ENCODE measurements around the gene MAST4.

MAST4 gene

DNA sequence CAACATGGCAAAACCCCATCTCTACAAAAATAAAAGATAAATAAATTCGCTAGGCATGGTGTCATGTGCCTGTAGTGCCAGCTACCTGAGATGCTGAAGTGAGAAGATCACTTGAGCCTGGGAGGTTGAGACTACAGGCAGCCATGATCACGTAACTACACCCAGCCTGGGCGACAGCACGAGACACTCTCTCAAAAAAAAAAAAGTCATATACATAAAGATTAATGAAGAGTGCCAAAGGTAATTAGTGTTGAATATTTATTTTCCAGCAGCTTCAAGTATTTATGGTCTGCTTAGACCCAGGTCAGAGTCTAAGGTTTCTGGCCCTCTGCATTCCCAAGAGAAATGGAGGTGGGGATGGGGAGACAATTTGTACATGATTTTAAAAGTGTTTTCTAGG lies 432.7 kb downstream of the MAST4 start:
- DNase-seq, result no peak

DNA sequence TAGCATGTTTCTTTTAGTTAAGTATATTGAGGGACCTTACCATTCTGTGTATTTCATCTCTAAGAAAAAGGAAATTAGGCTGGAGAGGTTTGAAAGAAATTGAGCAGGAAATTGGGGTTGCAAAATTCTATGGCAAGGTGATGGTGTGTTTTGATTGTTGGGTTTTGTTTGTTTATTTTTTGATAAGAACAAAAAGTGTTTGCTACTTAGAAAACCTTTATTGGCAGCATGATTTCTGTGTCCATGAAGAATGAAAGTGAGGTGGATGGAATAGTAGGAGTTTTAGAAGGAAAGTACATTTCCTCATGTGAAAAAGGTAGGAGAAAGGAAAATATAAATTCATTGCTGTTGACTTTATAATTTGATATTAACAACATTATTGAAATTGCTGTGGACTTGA lies 433.3 kb downstream of the MAST4 start:
- no peak for DNase-seq

DNA sequence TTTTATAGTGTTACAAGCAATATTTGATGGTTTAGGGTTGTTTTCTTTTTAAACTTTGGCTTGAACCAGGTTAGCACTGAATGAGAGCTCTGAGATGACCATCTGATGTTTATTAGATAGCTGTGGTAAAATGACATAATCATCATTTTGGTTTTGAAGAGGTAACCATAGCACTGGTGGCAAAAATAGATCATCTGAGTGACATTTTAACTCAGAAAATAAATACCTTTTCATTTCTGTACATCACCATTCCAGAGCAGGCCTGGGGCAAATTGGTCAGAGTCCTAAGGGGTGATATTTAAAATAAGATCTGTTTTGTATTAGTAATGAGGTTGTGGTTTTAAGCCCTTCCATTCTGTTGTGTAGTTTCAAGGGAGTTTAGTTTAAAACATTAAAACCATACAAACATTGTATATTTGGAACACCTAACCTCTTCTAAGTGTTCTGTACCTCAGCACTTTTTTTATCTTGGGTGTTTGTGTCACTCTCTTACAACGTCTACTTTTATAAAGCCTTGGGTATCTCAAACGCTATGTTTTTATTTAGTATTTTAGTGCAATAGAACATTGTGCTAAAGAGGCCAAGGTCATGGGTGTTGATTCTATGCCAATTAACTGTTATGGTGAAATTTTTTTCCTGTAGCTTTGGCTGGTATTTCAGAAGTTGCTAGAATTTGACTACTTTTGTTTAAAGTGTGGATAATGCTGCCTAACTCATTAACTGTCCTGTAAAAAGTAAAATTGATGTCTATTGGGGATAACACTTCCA lies 434.3 kb downstream of the MAST4 start:
- no peak for DNase-seq

DNA sequence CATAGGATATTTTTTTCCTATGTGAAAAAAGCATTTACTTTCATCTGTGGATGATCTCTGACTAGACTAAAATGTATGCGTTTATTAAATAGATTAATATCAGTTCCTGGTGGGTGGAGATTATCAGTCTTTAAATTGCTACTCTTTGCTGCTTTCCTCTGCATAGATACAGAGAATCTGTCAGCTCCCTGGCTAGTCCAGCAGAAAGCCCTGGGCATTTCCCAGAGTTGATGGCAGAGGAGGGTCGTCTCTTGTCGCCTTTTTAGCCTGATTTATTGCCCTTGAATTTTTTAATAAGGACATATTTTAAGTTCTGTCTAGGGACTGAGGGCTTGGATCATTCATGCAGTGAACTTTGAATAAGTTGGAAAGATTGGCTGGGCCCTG lies 434.9 kb downstream of the MAST4 start:
- no peak for DNase-seq

DNA sequence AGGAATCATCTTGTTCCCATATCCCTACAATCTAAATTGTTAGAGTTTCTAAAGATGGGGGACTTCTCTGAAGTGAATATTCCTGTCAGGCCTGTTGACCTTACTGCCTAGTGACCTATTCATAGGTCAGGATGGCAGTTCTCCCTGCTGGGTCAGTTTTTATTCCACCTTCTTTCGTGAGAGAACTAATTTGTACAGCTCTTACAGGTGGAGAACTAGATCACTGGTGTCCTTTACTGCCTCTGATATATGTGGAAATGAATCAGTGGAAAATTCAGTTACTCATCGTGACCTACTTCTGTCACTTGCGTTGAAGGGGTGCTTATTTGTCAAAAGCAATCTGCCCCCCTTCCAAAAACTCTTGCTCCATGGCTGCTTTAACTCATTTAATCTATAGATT lies 435.5 kb downstream of the MAST4 start:
- DNase-seq, result no peak

DNA sequence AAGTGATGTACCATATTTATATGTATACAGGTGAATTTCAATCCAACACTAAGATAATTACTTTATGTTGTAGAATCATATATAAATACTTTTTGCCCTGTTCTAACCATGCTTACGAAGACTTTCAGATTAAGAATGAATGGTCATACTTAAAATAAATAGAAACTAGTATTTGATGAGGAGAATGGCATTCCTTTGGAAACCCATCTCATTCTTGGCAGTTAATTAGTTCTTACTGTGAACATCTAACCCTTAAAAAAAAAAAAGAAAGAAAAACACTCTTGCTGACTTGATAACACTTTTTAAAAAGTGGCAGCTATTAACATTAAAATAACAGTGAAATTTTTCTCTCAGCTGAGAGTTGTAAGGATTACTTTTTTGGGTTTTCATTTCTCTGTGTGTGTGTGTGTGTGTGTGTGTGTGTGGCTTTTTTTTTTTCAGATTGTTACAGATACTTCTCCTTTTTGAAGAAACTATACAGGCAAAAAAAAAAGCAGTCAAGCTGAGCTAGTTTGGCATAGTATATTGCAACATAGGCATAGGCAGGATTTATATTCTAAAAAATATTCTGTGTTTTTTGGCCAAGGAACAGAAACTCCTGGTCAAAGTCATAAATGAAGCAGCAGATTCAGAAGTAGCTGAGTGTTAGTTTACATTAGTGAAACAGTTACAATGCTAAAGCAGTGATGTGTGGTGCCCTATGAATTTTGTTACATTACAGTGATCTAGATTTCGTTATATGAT lies 436.9 kb downstream of the MAST4 start:
- no peak for DNase-seq

DNA sequence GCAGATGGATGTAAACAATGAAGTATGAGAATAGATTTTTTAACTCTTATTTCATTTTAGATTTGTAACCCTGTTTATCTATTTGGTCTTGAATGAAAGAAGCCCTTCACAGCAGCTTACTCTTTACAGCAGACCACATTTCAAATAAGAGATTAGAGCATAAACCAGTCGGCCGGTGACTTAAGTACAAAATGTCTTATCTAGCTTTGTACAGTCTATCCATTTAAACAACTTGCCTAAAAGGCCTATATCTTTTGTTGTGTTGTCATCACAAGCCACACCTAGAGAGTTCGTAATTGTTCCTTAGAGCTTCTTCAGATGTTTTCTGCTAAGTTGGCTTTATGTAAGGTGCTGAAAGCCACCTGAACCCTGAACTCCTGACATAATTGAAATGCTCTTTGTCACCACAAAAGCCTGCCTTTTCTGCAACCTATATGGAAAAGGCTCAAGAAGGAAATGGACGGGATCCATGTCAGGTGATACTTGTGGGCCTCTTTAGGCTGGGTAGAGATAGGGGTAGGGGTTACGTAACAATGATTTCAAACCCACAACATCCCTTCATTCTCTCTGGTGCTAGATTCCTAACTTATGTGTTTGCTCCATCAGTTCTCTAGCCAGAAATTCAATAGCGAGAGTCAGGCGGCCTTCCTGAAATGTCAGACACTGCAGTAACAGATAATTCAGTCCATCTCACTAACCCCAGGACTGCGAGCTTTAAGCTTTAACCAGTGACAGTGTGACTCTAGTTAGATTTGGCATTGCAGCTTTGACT lies 437.9 kb downstream of the MAST4 start:
- DNase-seq, result no peak

DNA sequence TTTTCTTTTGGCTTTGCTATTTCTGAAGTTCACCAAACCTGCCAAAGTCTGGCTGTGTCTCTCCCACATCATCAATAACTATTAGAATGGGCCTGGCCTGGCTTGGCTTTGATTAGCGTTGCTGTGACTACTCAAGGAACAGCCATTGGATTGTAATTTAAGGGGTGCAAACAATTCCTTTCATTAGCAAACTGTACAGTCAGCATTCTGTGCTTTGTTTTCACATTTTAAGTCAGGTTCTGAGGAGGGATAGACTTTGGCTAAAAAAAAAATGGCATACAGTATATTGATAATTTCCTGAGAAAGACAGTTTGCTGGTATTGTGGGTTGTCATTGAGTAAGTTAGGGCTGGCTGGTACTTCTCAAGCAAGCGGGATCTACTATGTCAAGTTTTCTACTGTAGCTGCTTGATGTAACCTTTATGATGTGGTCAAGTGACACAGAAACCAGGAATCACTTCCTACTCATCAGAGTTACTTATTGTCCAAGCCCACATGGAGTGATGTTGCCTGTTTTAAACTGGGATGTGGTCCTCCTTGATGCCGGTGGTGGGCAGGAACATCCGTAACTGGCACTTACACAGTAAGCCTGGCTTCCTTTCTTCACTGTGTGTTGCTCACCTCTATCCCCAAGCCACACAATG lies 439.0 kb downstream of the MAST4 start:
- DNase-seq, result no peak

DNA sequence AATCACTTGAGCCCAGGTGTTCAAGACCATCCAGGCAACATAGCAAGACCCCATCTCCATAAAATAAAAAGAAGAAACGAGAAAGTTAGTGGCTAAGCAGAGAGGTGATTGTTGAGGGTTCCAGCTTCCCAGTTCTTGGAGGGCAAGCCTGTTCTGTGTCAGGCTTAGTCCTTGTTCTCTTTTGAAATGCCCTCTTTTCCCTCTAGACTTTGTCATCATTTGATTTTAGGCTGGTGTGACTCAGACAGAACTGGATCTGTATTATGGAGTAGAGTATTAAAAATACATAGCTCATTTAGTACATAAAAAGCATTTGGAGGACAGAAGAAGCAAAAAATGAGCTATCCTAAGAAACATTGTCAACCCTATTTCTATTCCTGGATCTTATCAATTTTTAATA lies 441.0 kb downstream of the MAST4 start:
- no peak for DNase-seq

DNA sequence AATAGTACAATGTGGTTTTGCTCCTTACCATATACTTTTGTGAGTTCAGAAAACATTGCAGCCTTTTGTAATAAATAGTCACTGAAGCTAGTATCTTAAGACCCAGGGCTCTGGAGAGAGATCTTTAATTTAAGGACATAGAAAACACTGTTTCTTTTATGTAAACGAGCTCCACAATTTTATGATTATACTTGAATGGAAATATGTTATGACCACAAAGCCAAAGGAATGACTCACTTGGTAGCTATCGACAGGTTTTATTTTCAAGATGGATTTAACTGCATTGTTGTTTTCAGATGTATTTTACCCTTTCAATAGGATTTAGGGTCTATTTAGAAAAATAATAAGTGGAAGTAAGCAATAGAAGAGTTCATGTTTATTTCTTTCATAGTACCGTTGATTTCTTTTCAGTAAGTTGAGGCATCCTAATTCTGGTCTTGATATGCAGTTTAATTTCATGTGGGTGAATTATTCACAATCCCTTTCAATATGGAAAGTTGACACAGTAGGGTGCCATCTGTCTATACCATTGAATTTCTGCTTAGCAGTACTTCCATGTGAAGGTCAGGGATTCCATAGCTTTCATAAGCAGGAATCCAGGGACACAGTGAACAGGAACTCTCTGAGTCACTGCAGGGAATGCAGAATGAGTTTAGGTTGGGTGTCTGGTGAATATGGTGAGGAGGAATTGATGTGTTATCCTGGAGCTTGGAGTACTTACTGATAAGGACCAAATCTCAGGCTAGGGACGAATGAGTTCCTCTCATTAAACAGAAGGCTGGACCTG lies 442.8 kb downstream of the MAST4 start:
- no peak for DNase-seq

DNA sequence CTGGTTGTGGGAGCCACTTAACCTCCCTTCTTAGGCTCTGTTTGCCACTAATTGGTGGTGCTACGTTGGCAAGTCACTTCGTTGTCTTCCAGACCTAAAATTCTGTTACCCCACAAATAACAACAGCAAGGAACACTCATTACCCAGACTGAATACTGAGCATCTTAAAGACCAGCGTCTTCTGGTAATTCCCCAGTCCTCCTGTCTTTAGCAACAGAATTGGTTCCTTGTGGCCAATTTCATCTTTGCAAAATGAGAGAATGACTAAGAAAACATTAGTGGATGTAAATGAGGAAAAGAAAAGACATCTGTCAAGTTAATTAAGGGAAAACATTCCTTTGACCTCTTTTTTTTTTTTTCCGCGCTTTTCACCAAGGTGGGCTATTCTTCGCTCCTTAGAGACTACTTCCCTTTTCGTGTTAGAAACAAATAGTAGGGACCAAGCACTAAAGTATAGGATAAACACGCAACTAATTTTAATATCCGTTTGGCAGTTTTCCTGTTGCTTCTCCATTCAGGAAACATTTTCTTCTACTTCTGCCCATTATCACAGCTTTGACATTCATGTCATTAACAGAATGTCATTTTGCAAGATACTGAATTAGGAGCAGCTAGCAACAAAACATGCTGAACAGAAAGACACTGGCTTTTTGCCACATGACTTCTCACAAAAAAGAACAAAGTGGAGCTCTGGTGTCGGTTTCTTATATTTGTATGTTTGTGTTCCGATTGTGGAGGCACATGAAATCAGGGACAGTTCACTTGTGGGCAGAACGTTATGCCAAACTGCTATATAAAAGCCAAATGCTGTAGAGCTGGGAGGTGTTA lies 446.2 kb downstream of the MAST4 start:
- DNase-seq, result no peak

DNA sequence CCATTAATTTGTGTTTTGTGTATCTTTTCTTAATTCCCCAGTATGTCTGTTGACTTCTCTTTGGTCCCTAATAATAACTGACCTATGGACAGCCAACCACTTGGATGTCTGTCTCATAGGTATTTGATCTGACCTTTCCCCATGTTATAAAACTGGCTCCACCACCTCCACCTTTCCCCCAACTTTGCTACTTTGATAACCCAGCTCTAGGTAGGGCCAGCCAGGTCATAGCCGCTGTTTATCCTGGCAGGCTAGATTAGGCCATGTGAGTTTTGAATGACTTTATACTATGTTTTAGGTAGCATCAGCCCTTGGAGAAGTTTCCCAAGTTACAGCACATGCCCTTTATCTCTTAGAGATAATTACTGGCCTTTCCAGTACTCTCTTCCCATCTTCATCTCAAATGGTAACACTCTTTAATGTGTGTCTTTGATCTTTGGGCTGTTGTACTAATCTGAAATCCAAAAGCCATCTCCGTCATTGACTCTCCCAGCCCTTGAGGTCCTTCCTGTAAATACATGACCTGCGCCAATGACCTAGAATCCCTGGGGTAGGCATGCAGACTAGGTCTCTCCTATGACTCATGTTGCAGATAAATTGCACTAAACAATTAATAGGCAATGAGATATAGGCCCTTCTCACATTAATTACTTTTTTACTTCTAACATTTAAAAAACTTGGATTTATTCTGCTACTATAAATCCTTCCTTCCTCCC lies 447.8 kb downstream of the MAST4 start:
- no peak for DNase-seq

DNA sequence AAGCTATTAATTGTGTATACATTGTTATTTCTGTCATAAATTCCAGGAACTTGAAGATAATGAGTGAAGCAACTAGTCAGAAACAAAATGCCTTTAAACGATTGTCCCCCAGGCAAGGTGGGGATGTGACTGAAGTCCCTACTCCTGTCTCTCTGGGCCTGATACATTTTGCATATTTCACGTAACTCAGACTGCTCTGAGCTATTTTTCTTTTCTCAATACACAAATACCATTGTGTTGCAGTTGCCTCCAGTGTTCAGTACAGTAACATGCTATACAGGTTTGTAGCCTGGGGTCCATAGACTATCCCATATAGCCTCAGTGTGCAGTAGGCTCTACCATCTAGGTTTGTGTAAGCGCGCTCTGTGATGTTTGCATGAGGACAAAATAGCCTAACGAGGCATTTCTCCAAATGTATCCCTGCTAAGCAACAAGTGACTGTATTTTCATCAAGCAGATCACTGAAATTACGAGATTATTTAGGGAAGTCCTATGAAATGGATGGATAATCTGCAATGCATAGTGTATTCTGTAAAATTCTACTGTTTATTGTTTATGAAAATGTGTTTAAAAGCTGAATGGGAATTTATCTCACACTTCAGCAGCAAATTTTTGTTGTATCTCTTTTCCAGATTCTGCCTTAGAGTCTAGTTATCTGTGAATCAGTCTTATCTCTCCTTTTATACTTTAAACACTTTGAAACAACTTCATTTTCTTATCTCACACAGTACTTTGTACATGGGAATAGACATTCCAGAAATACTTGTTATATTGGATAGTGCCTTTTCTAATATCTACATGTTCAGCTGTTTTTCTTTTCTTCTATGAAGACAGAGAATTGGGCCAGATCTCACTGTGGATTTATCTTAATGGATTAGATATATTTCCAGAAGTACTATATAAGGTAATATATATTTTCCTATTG lies 449.9 kb downstream of the MAST4 start:
- DNase-seq, result no peak

DNA sequence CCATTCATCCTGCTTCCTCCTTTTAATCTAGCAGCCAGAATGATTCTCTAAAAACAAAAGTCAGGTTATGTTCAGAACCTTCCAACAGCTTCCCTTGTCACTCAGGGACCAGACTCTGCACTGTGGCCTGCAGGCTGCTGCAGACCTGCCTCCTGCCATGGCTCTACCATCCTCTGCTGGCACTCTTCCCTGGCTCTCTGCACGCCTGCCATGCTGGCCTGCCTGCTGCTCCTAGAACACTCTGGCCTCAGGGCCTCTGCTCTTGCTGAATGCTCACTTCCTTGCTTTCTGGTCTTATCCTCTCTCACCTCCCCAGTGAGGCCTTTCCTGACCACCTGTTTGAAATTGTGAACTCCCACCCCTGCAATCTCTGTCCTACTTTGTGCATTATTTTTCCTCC lies 451.0 kb downstream of the MAST4 start:
- DNase-seq, result peak; percentile 8

DNA sequence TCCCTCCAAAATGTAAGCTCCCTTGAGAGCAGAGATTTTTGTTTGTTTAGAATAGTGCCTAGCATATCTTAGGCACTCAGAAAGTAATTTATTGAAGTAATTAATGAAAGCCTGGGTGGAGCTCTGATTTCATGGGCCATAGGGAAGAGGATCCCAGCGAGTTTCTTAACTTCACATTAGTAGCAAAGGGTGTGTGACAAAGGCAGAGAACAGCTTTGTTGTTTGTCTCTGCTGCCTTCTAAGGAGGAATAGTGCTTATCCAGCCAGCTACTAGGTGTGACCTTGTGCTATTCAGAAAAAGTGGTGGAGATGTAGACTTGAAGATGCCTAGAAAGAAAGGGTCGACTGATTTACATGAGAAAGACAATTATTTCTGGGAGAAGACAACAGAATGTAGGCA lies 451.4 kb downstream of the MAST4 start:
- no peak for DNase-seq

DNA sequence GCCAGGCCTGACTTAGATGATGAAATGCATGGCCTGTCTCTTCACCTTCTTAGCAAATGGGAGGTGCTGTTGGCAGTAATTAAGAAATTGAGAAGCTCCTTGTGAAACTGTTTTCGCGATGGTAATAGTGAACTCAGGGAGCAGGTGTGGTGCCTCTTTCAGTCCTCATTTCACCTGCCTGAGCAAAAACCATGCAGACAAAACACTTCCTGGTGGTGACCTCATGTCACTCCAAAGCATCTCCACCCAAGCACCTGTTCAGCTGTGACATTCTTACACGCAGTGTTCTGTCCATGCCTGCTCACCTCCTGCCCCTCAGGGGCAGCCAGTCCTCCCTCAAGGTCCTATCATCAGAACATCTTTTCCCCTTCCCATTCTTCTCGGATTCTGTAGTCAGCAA lies 453.9 kb downstream of the MAST4 start:
- DNase-seq, result no peak

DNA sequence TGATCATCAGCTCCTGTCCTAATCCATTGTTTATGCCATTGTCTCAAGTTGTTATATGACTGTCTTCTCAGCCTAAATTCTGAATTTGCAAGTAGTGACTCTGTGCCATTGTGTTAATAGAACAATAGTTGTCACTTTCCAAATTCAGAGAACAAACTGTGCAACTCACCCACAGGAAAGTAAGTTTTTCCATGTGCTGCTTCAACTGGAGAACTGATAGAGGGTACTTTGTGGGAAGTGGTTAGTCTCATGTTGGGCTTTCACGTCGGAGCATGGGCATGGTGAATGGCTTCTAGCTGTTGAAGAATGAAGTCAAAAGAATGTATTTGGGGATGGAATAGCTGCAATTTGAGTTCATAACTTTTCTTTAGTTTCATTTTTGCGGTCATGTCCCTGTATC lies 454.4 kb downstream of the MAST4 start:
- no peak for DNase-seq

DNA sequence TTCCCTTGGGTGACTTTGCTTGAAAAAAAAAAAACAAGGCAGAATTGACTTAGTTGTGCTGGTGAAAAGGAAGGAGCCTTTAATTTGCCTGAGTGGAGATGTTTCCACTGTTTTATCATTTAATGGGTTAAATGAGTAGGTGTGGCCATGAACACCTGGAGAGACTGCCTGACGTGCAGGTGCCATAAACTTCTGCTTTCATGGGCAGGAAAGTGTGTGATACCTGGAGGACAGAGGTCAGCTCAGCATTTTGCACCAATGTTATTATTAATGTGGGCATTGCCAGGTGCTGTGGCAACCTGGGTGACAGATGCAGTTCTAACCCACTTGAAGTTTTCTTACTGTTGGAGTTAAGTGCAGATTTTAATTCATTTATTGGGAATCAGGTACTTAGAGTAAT lies 455.0 kb downstream of the MAST4 start:
- DNase-seq, result no peak

DNA sequence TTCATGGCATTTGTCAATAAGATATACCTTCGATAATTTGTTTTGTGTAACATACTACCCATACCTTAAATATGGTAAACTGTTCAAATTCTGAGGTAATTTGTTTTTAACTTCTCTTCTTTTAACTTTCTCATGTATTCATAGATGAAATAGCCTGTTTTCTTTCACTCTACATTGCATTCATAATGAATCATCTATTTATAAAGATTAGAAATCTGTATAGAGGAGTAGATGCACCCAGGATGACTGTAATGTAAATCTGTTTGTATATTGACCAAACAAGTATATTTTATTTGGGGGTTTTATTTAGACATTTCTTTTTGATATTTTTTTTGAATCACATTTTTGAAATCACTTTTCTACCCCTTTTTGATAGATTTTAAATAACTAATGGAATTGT lies 455.8 kb downstream of the MAST4 start:
- DNase-seq, result no peak

DNA sequence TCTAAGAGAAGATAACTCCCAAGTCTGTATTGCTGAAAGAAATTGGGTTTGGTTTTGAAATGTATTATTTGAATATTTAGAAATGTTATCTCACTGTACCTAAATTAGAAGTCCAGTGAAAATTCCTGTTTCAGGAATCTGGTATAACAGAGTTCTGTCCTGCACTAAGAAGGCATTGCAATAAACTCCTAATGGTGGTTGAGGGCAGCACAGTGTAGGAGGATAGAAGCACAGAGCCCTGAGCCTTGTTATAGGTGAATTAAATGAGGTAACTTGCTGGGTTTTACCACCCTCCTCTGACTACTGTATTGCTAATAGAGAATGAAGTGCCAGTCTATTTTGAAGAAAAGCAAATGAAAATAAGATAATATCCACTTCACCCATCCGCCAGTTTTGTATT lies 457.0 kb downstream of the MAST4 start:
- DNase-seq, result no peak

All from NCI-H1694 treated with DMSO at 0.1 percent for 48 hours (cell line).